HepG2 (cell line): ENCODE results near the gene TWIST2. TPM values are rescaled to one million over a fixed set of nuclear protein-coding genes. Genes with fewer than 3 reads are reported as not detected.

ENCODE experiments used
- ATAC-seq: fragments of 200-7000 bp; cut with Tn5 transposase; 3 replicates; pipeline ENCODE4 v1.9.1; 2020; ENCODE audit warnings: mild to moderate bottlenecking, moderate library complexity
- BruUV-seq: library from RNA; stranded (reverse); fragments of 400-500 nt; replicated peaks from 2 replicates; lab custom pipeline; 2021; lab: Mats Ljungman, UMichigan
- CTCF ChIA-PET: fragments of 300-600 bp; formaldehyde crosslinking; extraction: SDS; loops from one replicate; lab custom pipeline; 2021; ENCODE audit warnings: low total read pairs, inconsistent platforms, low intra/inter-chr PET ratio; lab: Yijun Ruan, JAX
- POLR2A ChIA-PET: fragments of 350-600 bp; sonication (Branson Sonifier 250); formaldehyde crosslinking; loops from one replicate; lab custom pipeline; 2020; ENCODE audit warnings: antibody characterized with exemption, inconsistent platforms; lab: Yijun Ruan, JAX
- DNase-seq: peaks from one replicate; pipeline ENCODE4 v3.0.0-alpha.2; 2015; ENCODE audit warnings: low spot score
- FAIRE-seq: peaks from 3 replicates; lab custom pipeline; 2011; peaks lifted over from hg19 to GRCh38; lab: Jason Lieb, UNC
- H2AFZ ChIP-seq: one replicate; pipeline ENCODE4 v1.6.1; 2011; ENCODE audit warnings: low read length, inconsistent platforms
- H3K27ac ChIP-seq: fragments of 300-600 bp; 3 replicates; pipeline ENCODE4 v1.8.0; 2011; ENCODE audit warnings: mixed run types, mild to moderate bottlenecking, mixed read lengths, low read length, inconsistent platforms; ENCODE audit not compliant: insufficient read depth; ENCODE audit errors: extremely low read length
- H3K27me3 ChIP-seq, 2 experiments: fragments of 200-600 bp in 1 of 2; 2 replicates in 1 of 2; 3 replicates in 1 of 2; pipeline versions ENCODE4 v1.6.0 to v1.8.0; 2011; ENCODE audit warnings: low read length in 2 of 2, mild to moderate bottlenecking in 2 of 2, moderate library complexity in 2 of 2, inconsistent platforms in 1 of 2; ENCODE audit not compliant: insufficient read depth in 2 of 2, control insufficient read depth in 1 of 2
- H3K36me3 ChIP-seq, 2 experiments: fragments of 200-600 bp in 1 of 2; replicated peaks in 1 of 2; 2 replicates in 1 of 2; 3 replicates in 1 of 2; pipeline versions ENCODE4 v1.5.1 to v1.8.0; 2011; ENCODE audit warnings: low read length in 2 of 2, inconsistent platforms in 1 of 2; ENCODE audit not compliant: insufficient read depth in 2 of 2, control insufficient read depth in 1 of 2
- H3K4me1 ChIP-seq: 2 replicates; pipeline ENCODE4 v1.5.1; 2012; ENCODE audit warnings: low read length, inconsistent platforms; ENCODE audit not compliant: insufficient read depth
- H3K4me2 ChIP-seq: 2 replicates; pipeline ENCODE4 v1.6.0; 2011; ENCODE audit warnings: low read depth, low read length, inconsistent platforms
- H3K4me3 ChIP-seq, 3 experiments: fragments of 200-600 bp in 1 of 3; sonication (generic), shearing (Covaris generic) in 1 of 3; replicated peaks in 1 of 3; 2 replicates each; pipeline ENCODE4 v1.5.1; 2011 to 2016; ENCODE audit warnings: low read length in 3 of 3, inconsistent platforms in 2 of 3, low read depth in 2 of 3, mild to moderate bottlenecking in 2 of 3, control low read depth in 1 of 3, mixed read lengths in 1 of 3; ENCODE audit not compliant: insufficient read depth in 1 of 3
- H3K79me2 ChIP-seq: one replicate; pipeline ENCODE4 v1.6.1; 2011; ENCODE audit warnings: low read length, inconsistent platforms; ENCODE audit not compliant: insufficient read depth
- H3K9ac ChIP-seq: 2 replicates; pipeline ENCODE4 v1.6.0; 2011; ENCODE audit warnings: mild to moderate bottlenecking, low read depth, low read length, inconsistent platforms; ENCODE audit not compliant: insufficient read depth
- H3K9me3 ChIP-seq: 2 replicates; pipeline ENCODE4 v1.5.1; 2012; ENCODE audit warnings: mild to moderate bottlenecking, low read length
- H4K20me1 ChIP-seq: 2 replicates; pipeline ENCODE4 v1.6.0; 2011; ENCODE audit warnings: inconsistent platforms, mild to moderate bottlenecking, low read length, moderate library complexity; ENCODE audit not compliant: insufficient read depth
- AKNA ChIP-seq: sonication (generic); formaldehyde crosslinking; IDR thresholded peaks from 2 replicates; pipeline ENCODE4 v1.4.0; 2020; ENCODE audit warnings: missing genetic modification reagents, borderline replicate concordance
- CEBPB ChIP-seq: IDR thresholded peaks from 2 replicates; pipeline ENCODE4 v1.6.1; 2011; ENCODE audit warnings: low read depth, low read length, improper control_type of control experiment, borderline replicate concordance
- ZNF253 ChIP-seq: sonication (generic); formaldehyde crosslinking; IDR thresholded peaks from 2 replicates; pipeline ENCODE4 v1.8.0; 2022; ENCODE audit warnings: mild to moderate bottlenecking, missing genetic modification reagents, borderline replicate concordance
- WGBS: methylation state at CpG from one replicate; pipeline ENCODE4 v1.1.6; 2017; ENCODE audit warnings: low lambda C conversion rate; 5-methylcytosine and 5-hydroxymethylcytosine counted together
- in situ Hi-C: cut with HindIII; loops from 2 replicates; pipeline ENCODE4 v1.10.0; 2017; ENCODE audit warnings: low pct_unique_long_range_greater_than_20kb; ENCODE audit not compliant: extremely low pct_ligation_motif_present
- intact Hi-C: fragments of 100-400 bp; cut with micrococcal nuclease; formaldehyde crosslinking; loops from one replicate; pipeline ENCODE4 v1.10.0; 2022; ENCODE audit not compliant: unreplicated experiment
- polyA plus RNA-seq, 8 experiments: library from polyadenylated mRNA; depleted of rRNA in 3 of 8; stranded (reverse) in 7 of 8; unstranded in 1 of 8; fragments of >200 nt; fragmentation: Illumina TruSeq in 4 of 8; extraction: Trizol in 4 of 8; gene quantifications; 2 replicates each; pipeline versions ENCODE4 v1.2.1 to v1.2.3, GENCODE V29; 2011 to 2016; ENCODE audit warnings: low read depth in 4 of 8, missing spikeins in 1 of 8, mixed read lengths in 1 of 8; ENCODE audit not compliant: insufficient read depth in 1 of 8
- total RNA-seq, 5 experiments: library from RNA; depleted of rRNA; stranded (reverse); fragments of >200 nt; fragmentation: Illumina TruSeq; extraction: Trizol; gene quantifications; 2 replicates each; pipeline ENCODE4 v1.2.3, GENCODE V29; 2016; ENCODE audit warnings: low read depth in 1 of 5

The TWIST2 gene
- total and polyA plus RNA-seq, 2 of the 13 experiments (the other 11 are each of a cell fraction or from before 2014, with no cell fraction given), result 0.08 to 0.11 TPM

GRCh38 chr2:238942080-238942725 is 94.3 kb downstream of the TWIST2 start:
- no peaks in the 10 kb centered on the region for H3K36me3 ChIP-seq
- H3K27me3 ChIP-seq, result peaks cover 14 to 75% of the 10 kb centered on the region in 2 experiments
- FAIRE-seq (no peak), DNase-seq (no peak), ATAC-seq (no peak)
- no peak overlapping the region for H3K27ac ChIP-seq
- H3K79me2 ChIP-seq, result no peaks in the 10 kb centered on the region
- H3K4me3 ChIP-seq, result no peak overlapping the region
- 22% methylated on average over 16 of the region's 19 CpGs for WGBS
- H3K9me3 ChIP-seq, result no peaks in the 10 kb centered on the region
- no peaks in the 10 kb centered on the region; the same call in 1 of the 2 replicates for H4K20me1 ChIP-seq
- BruUV-seq, result no TSS peak
- in situ Hi-C loops, result no loop called here
- intact Hi-C loops, result no loop called here
- H2AFZ ChIP-seq, result no peak overlapping the region
- no peak overlapping the region for H3K9ac ChIP-seq
- H3K4me2 ChIP-seq, result no peak overlapping the region
- H3K4me1 ChIP-seq, result no peaks in the 10 kb centered on the region
- TF ChIP-seq AKNA (CRISPR knock-in tag) (no peak), ZNF253 (CRISPR knock-in tag) (no peak), CEBPB (0 out of 2 replicates have a peak, but pooled peaks have one; percentile 31)
- TF ChIP-seq, all 625 proteins: peak for 1
- ChIA-PET CTCF (no interaction called here), POLR2A (no interaction called here)
